Activated T-cell treated with anti-CD3 and anti-CD28 coated beads for 24 hours (primary cell): Measurements from ENCODE around the gene CCDC90B.
"Not testable (repeated sequence)": the region's sequence is repeated elsewhere in the genome, so short reads cannot be mapped to it uniquely, and the experiment has no call there.

Experiments
- DNase-seq: peaks from one replicate; pipeline ENCODE4 v3.0.0-alpha.2; 2020; ENCODE audit warnings: low read depth

The CCDC90B gene

GRCh38 chr11:83285771-83286528 lies at the start of gene CCDC90B:
Gene CCDC90B, minus strand, starts transcription at chr11:83286367. Its CDS starts 395 bp downstream, at chr11:83285972.
- peak; percentile 90 for DNase-seq

GRCh38 chr11:83335446-83336070 lies 49.4 kb upstream of the CCDC90B start:
- no peak for DNase-seq

GRCh38 chr11:83330303-83330702 lies 44.1 kb upstream of the CCDC90B start:
- no peak for DNase-seq

- DNase-seq = no peak
These were observed 40.2 kb upstream of the CCDC90B start for GRCh38 chr11:83326326-83326725.

- DNase-seq = no peak
These were observed 33.2 kb upstream of the CCDC90B start for GRCh38 chr11:83319346-83319745.

- DNase-seq = no peak
These were observed 32.8 kb upstream of the CCDC90B start for GRCh38 chr11:83318931-83319330.

GRCh38 chr11:83317757-83318690 lies 31.9 kb upstream of the CCDC90B start:
- no peak for DNase-seq

- DNase-seq = not testable (repeated sequence)
These were observed 30.7 kb upstream of the CCDC90B start for GRCh38 chr11:83316897-83317268.

- not testable (repeated sequence) for DNase-seq
These were observed 30.2 kb upstream of the CCDC90B start for GRCh38 chr11:83316143-83316896.

- DNase-seq = no peak
These were observed 26.3 kb upstream of the CCDC90B start for GRCh38 chr11:83312430-83312829.

- DNase-seq = no peak
These were observed 25.5 kb upstream of the CCDC90B start for GRCh38 chr11:83311701-83312100.

GRCh38 chr11:83310718-83311117 lies 24.6 kb upstream of the CCDC90B start:
- no peak for DNase-seq

- not testable (repeated sequence) for DNase-seq
These were observed 22.4 kb upstream of the CCDC90B start for GRCh38 chr11:83308536-83308935.

GRCh38 chr11:83306200-83307080 lies 20.3 kb upstream of the CCDC90B start:
- DNase-seq = no peak

GRCh38 chr11:83303316-83303715 lies 17.1 kb upstream of the CCDC90B start:
- no peak for DNase-seq

GRCh38 chr11:83302151-83302550 lies 16.0 kb upstream of the CCDC90B start:
- DNase-seq = no peak

- no peak for DNase-seq
These were observed 13.5 kb upstream of the CCDC90B start for GRCh38 chr11:83299681-83300080.

- no peak for DNase-seq
These were observed 8.0 kb upstream of the CCDC90B start for GRCh38 chr11:83294208-83294607.

- no peak for DNase-seq
These were observed 7.2 kb upstream of the CCDC90B start for GRCh38 chr11:83293457-83293774.

GRCh38 chr11:83292709-83293456 lies 6.7 kb upstream of the CCDC90B start:
- DNase-seq = peak; percentile 22
